Stimulated activated CD4-positive, alpha-beta T cell treated with anti-CD3 and anti-CD28 coated beads, TNF-alpha, amount 100 ng/mL, for 24 hours (primary cell): Measurements from ENCODE around the gene FRY.
"Not testable (repeated sequence)": the region's sequence is repeated elsewhere in the genome, so short reads cannot be mapped to it uniquely, and the experiment has no call there.

Source experiments
- DNase-seq, 3 experiments: peaks; one replicate each; pipeline ENCODE4 v3.0.0-alpha.2; 2020; ENCODE audit warnings: low read depth in 3 of 3

The FRY gene

DNA sequence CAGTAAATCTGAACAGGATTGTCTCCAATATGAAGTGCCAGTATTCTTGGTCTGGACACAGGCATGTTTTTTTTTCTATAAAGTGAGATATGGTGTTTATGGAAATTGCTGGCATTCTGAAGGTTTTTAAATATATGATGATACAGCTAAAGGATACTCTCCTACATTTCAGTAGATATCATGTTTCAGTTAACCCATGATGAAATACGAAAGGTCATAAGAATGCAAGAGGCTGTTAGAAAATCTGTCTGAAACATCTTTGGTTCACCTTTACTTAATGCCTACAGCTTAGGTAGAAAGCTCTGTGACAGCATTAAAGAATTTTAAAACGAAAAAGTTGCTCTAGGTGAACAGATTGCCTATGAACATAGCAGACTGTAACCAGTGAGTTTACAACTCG, 9.1 kb downstream of the FRY start:
- DNase-seq: no peak

GRCh38 chr13:32041429-32041828, 9.9 kb downstream of the FRY start:
- DNase-seq: no peak

DNA sequence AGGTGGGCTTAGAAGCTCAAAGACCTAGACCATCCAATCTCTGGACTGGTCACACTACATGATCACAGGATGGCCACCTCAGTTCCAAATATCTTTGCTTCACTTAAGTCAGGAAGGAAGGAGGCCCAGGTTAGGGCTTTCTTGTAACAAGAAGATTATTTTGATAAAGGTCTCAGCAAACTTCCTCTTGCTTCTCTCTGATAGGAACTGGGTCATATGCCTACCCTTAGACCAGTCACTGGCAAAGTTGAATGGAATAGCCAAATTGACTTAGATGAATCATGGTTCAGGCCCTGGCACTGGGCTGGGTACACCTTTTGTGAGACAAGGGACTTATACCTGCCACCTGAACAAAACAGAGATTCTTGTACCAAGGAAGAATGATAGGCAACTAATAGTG, 11.0 kb downstream of the FRY start:
- DNase-seq: no peak

- DNase-seq: no peak
These were observed 12.9 kb downstream of the FRY start for GRCh38 chr13:32044446-32044845.

- no peak for DNase-seq
These were observed 14.0 kb downstream of the FRY start for GRCh38 chr13:32045537-32045936.

DNA sequence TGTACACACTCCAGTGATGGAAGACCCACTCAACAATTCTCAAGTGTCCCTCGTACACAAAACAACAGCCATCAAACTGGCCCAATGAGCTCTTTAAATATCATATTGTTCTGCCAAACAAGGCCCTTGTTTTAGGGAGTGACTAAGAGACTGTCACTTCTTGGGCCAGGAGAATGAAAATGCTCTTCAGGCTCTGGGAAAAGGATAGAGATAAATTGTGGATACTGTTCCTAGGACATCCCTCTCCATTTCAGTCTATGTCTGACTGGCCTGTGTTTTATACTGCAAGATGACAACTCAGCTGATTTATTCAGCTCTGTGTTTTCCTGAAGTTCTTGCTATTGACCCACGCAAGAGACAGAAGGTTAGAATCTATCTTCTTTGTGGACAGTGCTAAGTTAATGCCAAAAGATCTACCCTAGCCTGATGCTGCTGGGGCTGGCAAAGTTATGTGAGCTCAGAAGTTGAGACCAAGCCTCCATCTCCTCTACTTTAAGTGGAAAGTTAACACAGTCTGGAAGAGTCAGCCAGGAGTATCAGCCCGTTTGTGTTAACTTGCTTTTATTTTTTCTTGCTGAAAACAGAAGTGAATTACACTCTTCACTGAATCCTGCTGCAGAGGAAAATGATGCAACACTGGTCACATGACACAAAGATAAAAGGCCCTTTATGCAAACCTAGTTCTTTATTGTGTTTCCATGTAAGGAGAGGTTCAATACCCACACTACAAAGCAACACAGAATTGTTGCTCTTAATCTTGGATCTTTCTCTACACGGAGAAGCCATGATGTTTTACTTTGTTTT, 14.6 kb downstream of the FRY start:
- no peak for DNase-seq

DNA sequence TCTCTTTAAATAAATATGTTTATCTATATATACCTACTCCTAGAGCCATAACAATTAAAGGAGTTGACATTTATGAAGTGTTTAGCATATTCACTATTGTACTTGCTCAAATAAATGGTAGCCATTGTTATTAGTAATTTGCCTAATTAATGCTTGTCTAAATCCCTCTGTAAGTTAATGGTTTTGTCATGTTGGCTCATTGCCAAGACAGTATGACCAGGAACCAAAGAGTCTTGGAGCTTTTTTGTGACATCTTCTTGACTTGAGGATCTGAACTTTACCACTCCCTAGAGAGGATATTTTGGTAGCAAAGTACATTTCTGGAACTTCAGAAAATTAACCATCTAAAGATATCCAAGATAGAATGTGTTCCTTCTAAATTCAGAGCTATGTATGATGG, 15.5 kb downstream of the FRY start:
- DNase-seq: no peak

GRCh38 chr13:32047793-32048192, 16.2 kb downstream of the FRY start:
- no peak for DNase-seq

DNA sequence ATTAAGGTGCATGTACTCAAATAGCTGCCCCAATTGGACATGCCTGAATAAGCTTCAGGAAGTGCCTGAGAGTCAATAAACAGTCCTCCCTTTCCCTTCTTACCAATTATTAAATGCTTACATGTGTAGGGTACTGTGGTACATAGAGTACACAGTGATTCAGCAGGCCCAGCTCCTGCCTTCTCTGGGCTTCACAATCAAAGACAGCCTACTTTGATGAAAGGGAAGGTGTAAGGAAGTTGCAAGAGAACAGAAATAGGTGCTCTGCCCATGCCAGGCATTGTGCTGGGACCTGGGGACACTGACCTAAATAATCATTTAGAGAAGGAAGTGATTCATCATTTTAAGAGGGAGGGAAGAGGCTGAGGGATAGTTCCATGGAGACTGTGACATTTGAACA, 17.2 kb downstream of the FRY start:
- DNase-seq: no peak

DNA sequence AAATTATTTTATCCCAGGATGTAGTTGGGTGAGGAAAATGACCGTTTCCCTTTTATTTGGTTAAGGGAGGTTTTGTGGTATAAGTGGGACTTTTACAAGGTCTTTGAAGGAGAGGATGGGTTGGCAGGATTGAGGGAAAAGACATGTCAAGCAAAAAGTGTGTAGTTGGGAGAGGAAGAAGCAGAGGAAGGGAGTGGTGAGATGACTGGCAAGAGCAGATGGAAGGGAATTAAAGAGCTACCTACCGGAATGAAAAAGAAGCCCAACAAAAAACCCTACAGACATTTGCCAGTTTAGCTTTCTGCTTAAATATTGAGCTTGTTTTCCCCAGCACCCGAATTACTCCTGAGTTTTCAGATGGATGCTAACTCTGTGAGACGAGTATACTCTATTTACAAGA, 19.6 kb downstream of the FRY start:
- DNase-seq: no peak

DNA sequence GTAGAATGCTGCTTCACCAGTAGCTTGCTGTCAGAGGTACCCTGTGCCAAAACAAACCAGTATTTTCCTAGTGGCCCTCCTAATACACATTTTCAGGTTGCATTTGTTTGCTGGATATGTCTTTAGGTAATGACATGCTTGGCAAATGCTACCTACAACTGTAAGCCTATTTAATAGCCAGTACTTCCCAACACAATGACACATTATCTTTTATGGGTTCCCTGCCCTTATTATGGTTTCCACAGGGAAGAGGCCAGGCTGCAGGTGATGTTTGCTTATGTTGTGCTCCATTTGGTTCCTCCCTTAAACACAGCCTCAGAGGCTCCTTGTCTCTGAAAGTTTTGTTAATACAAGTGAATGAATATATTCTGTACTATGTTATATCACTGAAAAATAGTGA, 24.7 kb downstream of the FRY start:
- DNase-seq: no peak

- not testable (repeated sequence) for DNase-seq
These were observed 25.8 kb downstream of the FRY start for GRCh38 chr13:32057325-32057724.

GRCh38 chr13:32059511-32059984, 28.0 kb downstream of the FRY start:
- DNase-seq: no peak

DNA sequence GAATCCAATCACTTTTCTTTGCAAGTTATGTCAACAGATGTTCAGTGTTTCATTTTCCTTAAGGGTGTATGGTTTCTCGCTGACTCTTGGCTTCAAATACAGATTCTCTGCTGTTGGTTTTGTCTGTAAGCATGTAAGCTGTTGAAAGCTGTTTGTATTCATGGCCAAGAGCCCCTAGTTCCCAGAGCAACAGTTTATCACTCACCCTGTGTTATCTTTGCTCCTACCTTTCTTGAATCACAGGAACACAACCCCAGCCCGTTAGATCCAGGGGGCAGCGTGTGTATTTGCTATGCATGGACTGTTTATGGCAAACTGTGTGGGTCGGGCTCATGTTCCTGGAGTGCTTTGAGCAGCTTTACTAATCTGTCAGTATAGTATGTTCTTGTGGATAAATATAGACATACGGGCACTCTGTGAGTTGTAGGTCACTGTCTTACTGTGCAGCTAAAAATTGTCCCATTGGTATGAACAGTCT, 28.9 kb downstream of the FRY start:
- DNase-seq: no peak

GRCh38 chr13:32063619-32064233, 32.2 kb downstream of the FRY start:
- no peak for DNase-seq

DNA sequence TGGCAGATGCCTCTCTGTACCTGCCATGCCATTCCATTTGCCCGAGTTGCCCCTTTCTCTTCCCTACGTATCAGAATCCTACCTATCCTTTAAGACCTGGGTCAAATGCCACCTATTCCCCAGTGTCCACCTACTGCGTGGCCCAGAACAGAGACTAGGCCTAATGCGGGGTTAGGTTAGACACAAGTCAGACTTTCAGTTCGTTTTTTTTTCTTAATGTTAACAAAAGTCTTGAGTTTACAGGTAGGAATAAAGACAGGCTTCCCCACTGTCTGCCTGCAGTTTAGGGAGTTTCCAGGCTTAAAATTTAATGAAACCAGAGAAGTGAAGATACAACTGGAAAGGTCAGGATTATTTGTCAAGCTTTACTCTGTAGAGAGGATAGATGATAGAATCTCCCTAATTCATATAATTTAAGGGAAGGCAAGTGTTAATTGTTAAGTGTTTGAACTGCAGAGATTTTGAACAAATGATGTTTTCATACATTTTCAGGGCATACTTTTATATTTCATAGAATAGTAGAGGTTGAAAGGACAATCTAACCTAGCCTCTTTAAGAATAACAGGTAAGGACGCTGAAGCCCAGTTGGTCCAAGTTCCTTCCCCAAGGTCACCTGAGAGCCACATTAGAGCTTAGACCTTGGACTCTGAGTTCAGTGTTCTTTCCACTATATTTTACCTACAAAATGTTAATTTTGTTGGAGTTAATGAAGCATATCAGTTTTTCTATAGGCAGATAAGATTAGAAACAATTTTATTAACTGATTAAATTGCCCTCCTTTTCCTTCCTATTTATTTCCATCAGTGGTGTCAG, 35.8 kb downstream of the FRY start:
- no peak for DNase-seq

DNA sequence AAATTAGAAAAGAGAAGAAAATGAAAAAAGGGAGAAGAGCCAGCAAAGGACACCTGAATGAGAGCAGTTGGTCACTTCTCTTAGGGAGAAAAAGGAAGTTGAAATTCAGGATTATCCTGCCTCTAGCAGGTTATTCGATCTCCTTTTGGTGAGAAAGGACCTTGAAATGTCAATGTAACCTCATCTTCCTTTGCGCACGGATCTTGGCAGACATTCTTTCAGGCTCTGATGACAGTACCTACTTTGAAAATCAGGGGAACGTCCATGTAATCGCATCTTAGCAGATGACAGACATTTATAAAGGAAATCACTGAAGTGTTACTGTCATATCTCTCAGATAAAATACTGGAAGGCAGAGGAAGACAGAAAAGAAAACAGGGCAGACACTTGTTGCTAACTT, 36.7 kb downstream of the FRY start:
- DNase-seq: no peak

DNA sequence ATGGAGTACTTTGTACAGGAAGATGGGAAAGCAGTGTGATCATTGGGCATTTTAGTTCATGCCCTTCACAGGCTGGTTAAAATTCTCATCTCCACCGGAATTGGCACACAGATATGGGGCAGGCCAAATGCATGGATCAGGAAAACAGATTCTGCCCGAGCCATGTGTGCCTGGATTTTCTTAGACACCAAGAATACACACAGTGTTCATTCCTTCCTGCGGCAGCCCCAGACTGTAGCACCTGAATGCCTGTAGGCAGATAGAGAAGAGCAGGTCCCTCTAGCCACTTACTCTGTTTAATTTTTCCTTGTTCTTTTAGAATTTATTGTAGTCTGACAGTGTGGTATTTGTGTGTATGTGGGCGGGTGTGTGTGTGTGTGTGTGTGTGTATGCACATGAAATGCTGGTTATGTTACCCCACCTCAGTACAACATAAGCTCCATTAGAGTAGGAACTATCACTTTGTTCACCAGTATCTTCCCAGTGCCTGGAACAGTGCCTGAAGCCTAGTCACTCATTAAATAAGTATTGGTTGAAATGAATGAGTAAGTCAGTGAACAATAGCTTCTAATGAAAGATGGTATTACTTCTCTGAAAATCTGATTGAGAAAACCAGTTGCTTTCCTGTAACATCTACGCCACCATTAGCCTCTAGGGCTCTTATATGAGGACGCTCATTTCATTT, 41.7 kb downstream of the FRY start:
- DNase-seq: no peak

GRCh38 chr13:32075170-32075851, 43.7 kb downstream of the FRY start:
- no peak for DNase-seq

- DNase-seq: no peak
These were observed 48.0 kb downstream of the FRY start for GRCh38 chr13:32079587-32079986.

DNA sequence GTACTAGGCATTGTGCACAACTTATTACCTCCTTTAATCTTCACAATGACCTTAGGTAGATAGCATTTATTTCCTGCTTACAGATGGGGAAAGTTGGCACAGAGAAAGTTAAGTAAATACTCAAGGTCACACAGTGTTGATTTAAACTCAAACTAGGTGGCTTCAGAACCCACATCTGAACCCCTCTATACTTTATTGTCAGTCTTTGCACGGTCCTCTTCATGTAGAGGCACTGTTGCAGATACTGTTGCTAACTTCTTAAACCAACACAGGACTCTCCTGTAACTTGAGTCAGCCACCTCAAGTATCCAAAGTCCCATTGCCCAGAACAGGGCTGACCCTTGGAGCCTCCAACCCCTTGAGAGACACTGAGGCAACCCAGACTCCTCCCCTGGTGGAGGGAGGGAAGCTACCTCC, 48.8 kb downstream of the FRY start:
- no peak for DNase-seq
